ENCODE results near the gene STC2.
"Not testable (repeated sequence)": the region's sequence is repeated elsewhere in the genome, so short reads cannot be mapped to it uniquely, and the experiment has no call there.

The STC2 gene

GRCh38 chr5:173289372-173289771, 38.8 kb downstream of the STC2 start:
- Histone ChIP-seq H3K4me1 (peaks cover 13 to 26% (median 19%) of the 10 kb centered on the region in 10 experiments), H3K4me2 (no peak overlapping the region), H3K36me3 (no peaks in the 10 kb centered on the region), H3K4me3 (no peak overlapping the region), H4K20me1 (no peaks in the 10 kb centered on the region), H3K27me3 (peaks cover 26 to 44% (median 39%) of the 10 kb centered on the region in 11 experiments), H3K27ac (no peak overlapping the region), H3K9ac (no peak overlapping the region), H3K9me3 (replicated peaks in 1 of 11) (peaks cover 0 to 6% (median 0%) of the 10 kb centered on the region in 11 experiments; a peak in 2 of 22 replicates)
- no peak for TF ChIP-seq Cebpa-rat (IDR thresholded peaks at IDR 0.05)

GRCh38 chr5:173288632-173289031, 39.6 kb downstream of the STC2 start:
- Histone ChIP-seq H3K36me3 (no peaks in the 10 kb centered on the region), H3K27me3 (peaks cover 33 to 51% (median 44%) of the 10 kb centered on the region in 11 experiments), H3K9me3 (replicated peaks in 1 of 11) (peaks cover 0 to 12% (median 0%) of the 10 kb centered on the region in 11 experiments; a peak in 4 of 22 replicates), H4K20me1 (no peaks in the 10 kb centered on the region), H3K4me2 (no peak overlapping the region; a peak in 1 of 22 replicates), H3K4me3 (no peak overlapping the region), H3K27ac (no peak overlapping the region), H3K9ac (no peak overlapping the region), H3K4me1 (peaks cover 13 to 22% (median 16%) of the 10 kb centered on the region in 10 experiments; a peak in 19 of 20 replicates)
- TF ChIP-seq Cebpa-rat (IDR thresholded peaks at IDR 0.05), result no peak

DNA sequence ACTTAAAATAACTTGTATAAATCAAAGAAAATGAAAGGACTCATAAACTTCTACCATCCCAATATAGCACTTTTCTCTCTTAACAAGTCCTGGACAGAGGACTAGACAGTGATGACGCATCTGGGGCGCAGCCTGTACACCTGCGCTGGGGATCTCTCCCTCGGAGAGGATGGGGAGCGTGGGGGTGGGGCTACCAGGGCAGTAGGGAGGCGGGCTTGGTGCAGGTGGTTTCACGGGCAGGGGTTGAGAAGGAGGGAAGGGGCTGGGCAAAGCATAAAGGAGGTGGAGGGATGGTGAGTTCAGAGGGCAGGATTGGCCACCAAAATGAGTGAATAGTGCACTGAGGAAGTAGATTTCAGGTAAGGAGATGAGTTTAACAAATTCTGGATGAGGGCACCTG, 41.1 kb downstream of the STC2 start:
- Histone ChIP-seq H3K4me3 (no peak overlapping the region), H3K9ac (no peak overlapping the region), H3K4me2 (peak overlapping the region in 5 of 11 experiments; percentile 32 to 47 (median 37); a peak in 10 of 22 replicates), H3K9me3 (replicated peaks in 1 of 11) (peaks cover 0 to 12% (median 0%) of the 10 kb centered on the region in 11 experiments; a peak in 4 of 22 replicates), H3K4me1 (peaks cover 10 to 25% (median 15%) of the 10 kb centered on the region in 10 experiments; a peak in 19 of 20 replicates), H3K36me3 (no peaks in the 10 kb centered on the region), H4K20me1 (no peaks in the 10 kb centered on the region), H3K27ac (no peak overlapping the region), H3K27me3 (peaks cover 39 to 58% (median 49%) of the 10 kb centered on the region in 11 experiments)
- TF ChIP-seq Cebpa-rat (IDR thresholded peaks at IDR 0.05), result no peak

DNA sequence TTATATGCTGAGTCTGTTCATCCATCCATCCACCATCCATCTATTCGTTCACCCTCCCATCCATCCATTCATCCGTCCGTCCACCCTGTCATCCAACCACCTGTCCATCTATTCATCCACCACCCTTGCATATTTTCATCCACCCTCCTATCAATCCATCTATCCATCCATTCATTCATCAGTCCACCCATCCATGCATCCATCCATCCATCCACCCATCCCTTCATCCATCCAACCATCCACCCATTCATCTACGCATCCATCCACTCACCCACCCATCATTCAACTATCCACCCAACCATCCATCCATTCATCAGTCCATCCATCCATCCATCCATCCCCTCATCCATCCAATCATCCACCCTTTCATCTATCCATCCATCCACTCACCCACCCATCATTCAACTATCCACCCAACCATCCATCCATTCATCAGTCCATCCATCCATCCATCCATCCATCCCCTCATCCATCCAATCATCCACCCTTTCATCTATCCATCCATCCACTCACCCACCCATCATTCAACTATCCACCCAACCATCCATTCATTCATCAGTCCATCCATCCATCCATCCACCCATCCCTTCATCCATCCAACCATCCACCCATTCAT, 43.8 kb downstream of the STC2 start:
- H3K27ac ChIP-seq, H3K9ac ChIP-seq: not testable (repeated sequence)
- peak overlapping the region in 5 of 11 experiments; percentile 42 to 72 (median 64); a peak in 6 of 22 replicates for H3K4me2 ChIP-seq

GRCh38 chr5:173283318-173284288, 44.6 kb downstream of the STC2 start:
- no peaks in the 10 kb centered on the region for H4K20me1 ChIP-seq
- H3K9ac ChIP-seq, result no peak overlapping the region
- H3K4me3 ChIP-seq, result peak overlapping the region in 2 of 10 experiments; percentile 34 to 48; a peak in 4 of 20 replicates
- peak overlapping the region; percentile 42 to 76 (median 62) for H3K4me2 ChIP-seq
- H3K27me3 ChIP-seq, result peaks cover 15 to 25% (median 19%) of the 10 kb centered on the region in 11 experiments
- H3K27ac ChIP-seq, result no peak overlapping the region
- peaks cover 0 to 20% (median 12%) of the 10 kb centered on the region in 10 experiments; a peak in 13 of 20 replicates for H3K4me1 ChIP-seq
- H3K36me3 ChIP-seq, result no peaks in the 10 kb centered on the region
- peaks cover 0 to 12% (median 0%) of the 10 kb centered on the region in 11 experiments; a peak in 4 of 22 replicates for H3K9me3 ChIP-seq (replicated peaks in 1 of 11)
- TF ChIP-seq Cebpa-rat (IDR thresholded peaks at IDR 0.05), result no peak

More for the DNA sequence above, 43.8 kb downstream of the STC2 start:
- not testable (repeated sequence) for H4K20me1 ChIP-seq, H3K36me3 ChIP-seq
- peaks cover 0 to 12% (median 0%) of the 10 kb centered on the region in 11 experiments; a peak in 4 of 22 replicates for H3K9me3 ChIP-seq (replicated peaks in 1 of 11)
- H3K27me3 ChIP-seq, result peaks cover 15 to 33% (median 25%) of the 10 kb centered on the region in 11 experiments
- 0 out of 20 replicates have a peak overlapping the region, but pooled peaks of 1 of the 10 experiments have one; percentile 48 for H3K4me3 ChIP-seq
- H3K4me1 ChIP-seq, result peaks cover 0 to 20% (median 12%) of the 10 kb centered on the region in 10 experiments; a peak in 13 of 20 replicates

- Histone ChIP-seq H3K9me3 (replicated peaks in 1 of 11) (peaks cover 0 to 12% (median 0%) of the 10 kb centered on the region in 11 experiments; a peak in 4 of 22 replicates), H3K36me3 (no peaks in the 10 kb centered on the region), H3K27ac (no peak overlapping the region), H3K4me3 (no peak overlapping the region), H3K4me2 (no peak overlapping the region), H3K4me1 (peaks cover 0 to 20% (median 12%) of the 10 kb centered on the region in 10 experiments; a peak in 13 of 20 replicates), H3K9ac (no peak overlapping the region), H3K27me3 (peaks cover 15 to 23% (median 19%) of the 10 kb centered on the region in 11 experiments), H4K20me1 (no peaks in the 10 kb centered on the region)
- no peak for TF ChIP-seq Cebpa-rat (IDR thresholded peaks at IDR 0.05)
Measured at GRCh38 chr5:173282916-173283315, 45.3 kb downstream of the STC2 start.

GRCh38 chr5:173281910-173282309, 46.3 kb downstream of the STC2 start:
- H3K4me2 ChIP-seq, result no peak overlapping the region
- H3K27me3 ChIP-seq, result peaks cover 15 to 23% (median 19%) of the 10 kb centered on the region in 11 experiments
- H3K27ac ChIP-seq, result no peak overlapping the region
- no peak for TF ChIP-seq Cebpa-rat (IDR thresholded peaks at IDR 0.05)
- peaks cover 0 to 12% (median 7%) of the 10 kb centered on the region in 10 experiments; a peak in 12 of 20 replicates for H3K4me1 ChIP-seq
- H3K4me3 ChIP-seq, result no peak overlapping the region
- H3K9ac ChIP-seq, result no peak overlapping the region
- H3K36me3 ChIP-seq, result no peaks in the 10 kb centered on the region
- no peaks in the 10 kb centered on the region for H4K20me1 ChIP-seq
- peaks cover 0 to 12% (median 0%) of the 10 kb centered on the region in 11 experiments; a peak in 4 of 22 replicates for H3K9me3 ChIP-seq (replicated peaks in 1 of 11)

GRCh38 chr5:173279166-173279565, 49.0 kb downstream of the STC2 start:
- Histone ChIP-seq H3K36me3 (no peaks in the 10 kb centered on the region), H3K4me3 (no peak overlapping the region), H3K27ac (no peak overlapping the region), H3K4me2 (no peak overlapping the region), H3K27me3 (peaks cover 13 to 21% (median 17%) of the 10 kb centered on the region in 11 experiments), H3K9me3 (replicated peaks in 1 of 11) (peaks cover 0 to 5% (median 0%) of the 10 kb centered on the region in 11 experiments; a peak in 4 of 22 replicates), H4K20me1 (no peaks in the 10 kb centered on the region), H3K9ac (no peak overlapping the region), H3K4me1 (peaks cover 0 to 8% (median 6%) of the 10 kb centered on the region in 10 experiments; a peak in 5 of 20 replicates)
- no peak for TF ChIP-seq Cebpa-rat (IDR thresholded peaks at IDR 0.05)

Measured in BLaER1 treated with 17β-estradiol and CSF1 and Interleukin-3, amounts not matched to agents 10 nM and 100 nM (cell line).